Smooth muscle cell (in vitro differentiated cells): ENCODE results near the gene RASGEF1B. TPM values are rescaled to one million over a fixed set of nuclear protein-coding genes. Genes with fewer than 3 reads are reported as not detected.
A peak's percentile ranks its signal among the peaks of the same experiment; 100 is the strongest.

Experiments used
- DNase-seq: peaks from one replicate; lab custom pipeline; 2025; ENCODE audit not compliant: unreplicated experiment; lab: John Stamatoyannopoulos, UW
- H2AFZ ChIP-seq: fragments of 200-600 bp; sonication (generic); 2 replicates; pipeline ENCODE4 v1.6.0; 2016; ENCODE audit warnings: antibody characterized with exemption, low read depth, mild to moderate bottlenecking
- H3F3A ChIP-seq: fragments of 200-600 bp; sonication (generic); 2 replicates; pipeline ENCODE4 v1.6.0; 2017; ENCODE audit warnings: antibody characterized with exemption, low read depth
- H3K27ac ChIP-seq: fragments of 200-600 bp; sonication (generic); 2 replicates; pipeline ENCODE4 v1.5.1; 2016; ENCODE audit warnings: low read depth, mild to moderate bottlenecking
- H3K27me3 ChIP-seq: fragments of 200-600 bp; sonication (generic); 2 replicates; pipeline ENCODE4 v1.6.1; 2016; ENCODE audit warnings: low read depth, mild to moderate bottlenecking
- H3K36me3 ChIP-seq: fragments of 200-600 bp; sonication (generic); 2 replicates; pipeline ENCODE4 v1.5.1; 2016; ENCODE audit warnings: low read depth
- H3K4me1 ChIP-seq: fragments of 200-600 bp; sonication (generic); 2 replicates; pipeline ENCODE4 v1.5.1; 2016; ENCODE audit warnings: low read depth
- H3K4me2 ChIP-seq: fragments of 200-600 bp; sonication (generic); 2 replicates; pipeline ENCODE4 v1.6.0; 2016; ENCODE audit warnings: mild to moderate bottlenecking
- H3K4me3 ChIP-seq: fragments of 200-600 bp; sonication (generic); 2 replicates; pipeline ENCODE4 v1.5.1; 2016; ENCODE audit warnings: mild to moderate bottlenecking
- H3K79me2 ChIP-seq: fragments of 200-600 bp; sonication (generic); 2 replicates; pipeline ENCODE4 v1.6.0; 2016; ENCODE audit warnings: low read depth, mild to moderate bottlenecking
- H3K9ac ChIP-seq: fragments of 200-600 bp; sonication (generic); 2 replicates; pipeline ENCODE4 v1.6.0; 2016; ENCODE audit warnings: low read depth
- H3K9me3 ChIP-seq: fragments of 200-600 bp; sonication (generic); replicated peaks from 2 replicates; pipeline ENCODE4 v1.5.1; 2016; ENCODE audit warnings: low read depth
- H4K20me1 ChIP-seq: fragments of 200-600 bp; sonication (generic); 2 replicates; pipeline ENCODE4 v1.6.0; 2016; ENCODE audit warnings: low read depth
- WGBS: methylation state at CpG from one replicate; pipeline ENCODE4 v1.1.7; 2016; ENCODE audit warnings: low lambda C conversion rate; 5-methylcytosine and 5-hydroxymethylcytosine counted together
- polyA plus RNA-seq: library from polyadenylated mRNA; unstranded; fragments of >200 nt; fragmentation: Nextera tagmentation; extraction: Ambion mirVana; gene quantifications from 2 replicates; pipeline ENCODE4 v1.2.1, GENCODE V29; 2016
- total RNA-seq: library from RNA; depleted of rRNA; stranded (reverse); fragments of >200 nt; gene quantifications from 2 replicates; pipeline ENCODE4 v1.2.3, GENCODE V29; 2014
- TF ChIP-seq, protein P1 (sequence below): fragments of 200-600 bp; sonication (generic); IDR thresholded peaks from 2 replicates; pipeline ENCODE4 v1.5.1; 2017; ENCODE audit warnings: borderline replicate concordance, mild to moderate bottlenecking, antibody characterized with exemption; ENCODE audit not compliant: insufficient read depth, poor library complexity, severe bottlenecking

The RASGEF1B gene
- total and polyA plus RNA-seq, 2 experiments from 2014 or later: 1.5 to 7.5 TPM

DNA sequence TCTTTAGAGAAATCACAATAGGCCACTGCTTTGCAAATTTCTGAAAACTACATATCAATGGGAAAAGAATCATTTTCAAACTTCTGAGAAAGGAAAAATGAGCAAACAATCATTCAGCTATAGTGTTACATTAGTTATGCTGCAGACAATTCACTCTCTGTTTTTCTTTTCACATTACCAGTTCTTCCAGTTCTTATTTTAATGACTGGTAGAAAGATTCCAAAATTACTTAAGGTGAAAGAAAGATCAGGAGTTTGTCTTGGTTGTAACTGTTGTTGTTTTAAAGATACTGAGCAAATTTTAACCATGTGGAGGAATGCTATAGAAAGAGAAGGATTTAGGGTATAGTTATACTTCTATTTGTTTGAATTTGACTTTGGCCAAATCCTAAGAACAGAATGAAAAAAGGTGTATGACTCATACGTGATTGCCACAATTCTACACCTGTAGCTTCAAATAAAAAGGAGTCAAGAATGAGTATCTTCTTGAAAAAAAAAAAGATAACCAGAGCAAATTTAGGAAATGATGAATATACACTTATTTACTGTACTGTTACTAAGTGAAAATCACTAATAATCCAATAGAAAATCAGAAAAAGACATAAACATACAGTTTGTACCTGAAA, 21.0 kb upstream of the RASGEF1B start:
- Histone ChIP-seq H3K79me2 (no peaks in the 10 kb centered on the region), H3K4me2 (no peak overlapping the region), H3K27ac (peak overlapping the region; percentile 74), H3K9me3 (no peaks in the 10 kb centered on the region), H2AFZ (no peak overlapping the region), H3F3A (no peaks in the 10 kb centered on the region), H3K36me3 (no peaks in the 10 kb centered on the region), H3K4me1 (no peaks in the 10 kb centered on the region), H3K9ac (peak overlapping the region; percentile 11), H4K20me1 (no peaks in the 10 kb centered on the region), H3K4me3 (no peak overlapping the region), H3K27me3 (no peaks in the 10 kb centered on the region)
- no peak for DNase-seq
- 79% methylated on average over 1 of the region's 1 CpG for WGBS
- TF ChIP-seq, protein P1, sequence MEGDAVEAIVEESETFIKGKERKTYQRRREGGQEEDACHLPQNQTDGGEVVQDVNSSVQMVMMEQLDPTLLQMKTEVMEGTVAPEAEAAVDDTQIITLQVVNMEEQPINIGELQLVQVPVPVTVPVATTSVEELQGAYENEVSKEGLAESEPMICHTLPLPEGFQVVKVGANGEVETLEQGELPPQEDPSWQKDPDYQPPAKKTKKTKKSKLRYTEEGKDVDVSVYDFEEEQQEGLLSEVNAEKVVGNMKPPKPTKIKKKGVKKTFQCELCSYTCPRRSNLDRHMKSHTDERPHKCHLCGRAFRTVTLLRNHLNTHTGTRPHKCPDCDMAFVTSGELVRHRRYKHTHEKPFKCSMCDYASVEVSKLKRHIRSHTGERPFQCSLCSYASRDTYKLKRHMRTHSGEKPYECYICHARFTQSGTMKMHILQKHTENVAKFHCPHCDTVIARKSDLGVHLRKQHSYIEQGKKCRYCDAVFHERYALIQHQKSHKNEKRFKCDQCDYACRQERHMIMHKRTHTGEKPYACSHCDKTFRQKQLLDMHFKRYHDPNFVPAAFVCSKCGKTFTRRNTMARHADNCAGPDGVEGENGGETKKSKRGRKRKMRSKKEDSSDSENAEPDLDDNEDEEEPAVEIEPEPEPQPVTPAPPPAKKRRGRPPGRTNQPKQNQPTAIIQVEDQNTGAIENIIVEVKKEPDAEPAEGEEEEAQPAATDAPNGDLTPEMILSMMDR: no peak

DNA sequence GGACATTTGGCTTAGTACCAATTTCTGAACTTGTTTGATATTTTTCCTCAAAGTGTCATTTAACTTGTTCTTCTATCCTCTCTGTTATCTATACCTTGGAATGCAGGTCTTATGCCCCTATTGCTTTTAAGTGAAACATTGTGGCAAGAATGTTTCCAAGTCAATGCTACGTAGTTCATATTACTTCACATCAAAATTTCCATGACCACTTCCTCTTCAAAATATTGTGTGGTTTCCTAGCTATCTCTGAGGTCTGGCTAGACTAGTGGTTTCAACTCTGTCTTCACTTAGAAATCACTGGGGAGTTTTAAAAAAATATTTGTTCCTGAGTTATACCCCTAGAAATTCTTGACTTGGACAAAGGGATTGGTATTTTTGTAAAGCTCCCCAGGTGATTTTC, 20.2 kb upstream of the RASGEF1B start:
- Histone ChIP-seq H3K36me3 (no peaks in the 10 kb centered on the region), H4K20me1 (no peaks in the 10 kb centered on the region), H3K9me3 (no peaks in the 10 kb centered on the region), H3K4me2 (no peak overlapping the region), H3K9ac (no peak overlapping the region), H3K4me3 (no peak overlapping the region), H3K4me1 (no peaks in the 10 kb centered on the region), H3K27me3 (no peaks in the 10 kb centered on the region), H3K27ac (peak overlapping the region; percentile 74), H3F3A (no peaks in the 10 kb centered on the region), H3K79me2 (no peaks in the 10 kb centered on the region), H2AFZ (no peak overlapping the region)
- no peak for DNase-seq
- TF ChIP-seq, protein P1: no peak
- WGBS: 23% methylated on average over 1 of the region's 1 CpG

DNA sequence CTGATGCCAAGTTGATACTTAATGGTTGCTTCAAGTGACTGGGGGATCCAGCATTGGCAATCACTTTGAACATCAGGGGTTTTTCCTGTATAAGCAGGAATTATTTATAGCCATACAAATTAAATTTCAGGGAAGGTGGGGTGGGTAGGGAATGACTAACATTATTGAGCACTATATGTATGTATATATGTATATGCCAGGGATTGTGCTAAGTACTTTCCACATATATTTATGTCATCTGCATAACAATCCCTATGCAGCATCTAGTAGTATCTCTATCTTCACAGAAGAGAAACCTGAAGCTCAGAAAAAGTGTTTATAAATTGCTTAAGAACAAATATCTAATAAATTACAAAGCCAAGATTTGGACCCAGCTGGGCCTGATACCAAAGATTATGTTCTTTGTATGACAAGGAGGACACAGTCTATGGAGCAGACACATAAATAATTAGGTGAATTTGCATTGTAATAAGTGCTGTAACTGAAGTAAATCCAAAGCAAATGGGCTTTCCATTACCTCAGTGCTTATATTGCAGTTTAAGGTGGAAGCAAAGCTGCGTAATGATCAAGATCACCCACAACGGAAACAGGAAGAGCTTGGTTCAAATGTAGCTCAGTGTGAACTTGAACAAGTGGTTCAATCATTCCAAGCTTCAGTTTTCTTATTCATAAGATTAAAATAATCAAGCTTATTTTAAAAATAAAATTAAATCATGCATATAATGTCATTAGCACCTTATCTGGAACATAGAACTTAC, 18.9 kb upstream of the RASGEF1B start:
- Histone ChIP-seq H3K4me2 (no peak overlapping the region), H3K4me1 (no peaks in the 10 kb centered on the region), H3K36me3 (no peaks in the 10 kb centered on the region), H2AFZ (no peak overlapping the region), H3K4me3 (no peak overlapping the region), H3K79me2 (no peaks in the 10 kb centered on the region), H4K20me1 (no peaks in the 10 kb centered on the region), H3K27ac (no peak overlapping the region), H3K9me3 (no peaks in the 10 kb centered on the region), H3F3A (no peaks in the 10 kb centered on the region), H3K9ac (no peak overlapping the region), H3K27me3 (no peaks in the 10 kb centered on the region)
- TF ChIP-seq, protein P1: no peak
- DNase-seq: no peak
- WGBS: 95% methylated on average over 2 of the region's 2 CpGs

DNA sequence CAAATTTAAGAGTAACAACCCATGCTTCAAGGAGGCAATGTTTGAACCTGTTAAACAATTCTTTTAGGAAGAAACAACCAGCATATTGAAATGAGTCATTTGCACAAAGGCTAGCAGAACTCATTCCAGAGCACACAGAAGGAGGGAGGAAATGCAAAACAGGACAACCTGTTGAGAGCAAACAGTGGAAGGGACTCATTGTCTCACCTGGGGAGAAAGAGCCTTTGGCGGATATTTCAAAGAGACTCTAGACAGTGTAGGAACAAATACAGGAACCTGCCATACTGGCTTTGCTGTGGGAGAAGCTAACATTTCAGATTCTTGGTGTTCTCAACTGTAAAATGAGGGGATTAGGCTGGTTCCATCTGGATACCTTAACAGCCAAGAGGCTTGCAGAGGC, 14.8 kb upstream of the RASGEF1B start:
- no peak for DNase-seq
- Histone ChIP-seq H3K9ac (no peak overlapping the region), H3F3A (no peaks in the 10 kb centered on the region), H2AFZ (no peak overlapping the region), H3K79me2 (no peaks in the 10 kb centered on the region), H3K36me3 (no peaks in the 10 kb centered on the region), H4K20me1 (no peaks in the 10 kb centered on the region), H3K4me2 (no peak overlapping the region), H3K4me1 (no peaks in the 10 kb centered on the region), H3K4me3 (no peak overlapping the region), H3K27ac (peak overlapping the region; percentile 10), H3K27me3 (no peaks in the 10 kb centered on the region), H3K9me3 (no peaks in the 10 kb centered on the region)
- 45% methylated on average over 1 of the region's 1 CpG for WGBS
- TF ChIP-seq, protein P1: no peak
